ENCODE results near the gene AFDN. TPM values are rescaled to one million over a fixed set of nuclear protein-coding genes. Genes with fewer than 3 reads are reported as not detected.
A peak's percentile ranks its signal among the peaks of the same experiment; 100 is the strongest.

AFDN gene
- total RNA-seq, 2 donors from 2014 or later = 53.9 to 57.1 TPM

DNA sequence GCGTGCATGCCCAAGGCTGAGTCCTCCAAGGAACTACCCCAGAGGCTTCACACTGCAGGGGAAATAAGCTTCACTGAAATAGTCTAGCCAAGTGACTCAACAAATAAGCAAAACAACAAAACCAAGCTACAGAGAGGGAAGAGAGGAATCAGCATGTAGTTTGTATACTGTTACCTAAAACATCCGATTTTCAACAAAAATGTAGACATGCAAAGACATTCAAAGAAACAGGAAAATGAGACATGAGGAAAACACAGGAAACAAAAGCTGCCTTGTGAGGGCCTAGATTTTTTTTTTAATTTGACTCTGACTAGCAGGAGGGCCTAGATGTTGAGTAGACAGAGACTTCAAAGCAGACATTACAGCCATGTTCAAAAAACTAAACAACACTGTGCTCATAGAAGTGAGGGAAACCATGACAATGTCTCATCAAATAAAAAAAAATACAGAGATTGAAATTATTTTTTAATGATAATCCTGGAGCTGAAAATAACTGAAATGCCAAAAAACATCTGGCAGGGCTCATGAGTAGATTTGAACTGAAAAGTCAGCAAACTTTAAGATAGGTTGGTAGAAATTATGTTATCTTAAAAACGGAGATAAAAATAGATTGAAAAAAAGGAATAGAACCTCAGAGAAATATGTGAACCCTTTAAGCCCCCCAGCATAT, 154.3 kb downstream of the AFDN start:
- intact Hi-C loops (cut with DNase I) = no loop called here
- no peak for ATAC-seq
- no peak for DNase-seq

DNA sequence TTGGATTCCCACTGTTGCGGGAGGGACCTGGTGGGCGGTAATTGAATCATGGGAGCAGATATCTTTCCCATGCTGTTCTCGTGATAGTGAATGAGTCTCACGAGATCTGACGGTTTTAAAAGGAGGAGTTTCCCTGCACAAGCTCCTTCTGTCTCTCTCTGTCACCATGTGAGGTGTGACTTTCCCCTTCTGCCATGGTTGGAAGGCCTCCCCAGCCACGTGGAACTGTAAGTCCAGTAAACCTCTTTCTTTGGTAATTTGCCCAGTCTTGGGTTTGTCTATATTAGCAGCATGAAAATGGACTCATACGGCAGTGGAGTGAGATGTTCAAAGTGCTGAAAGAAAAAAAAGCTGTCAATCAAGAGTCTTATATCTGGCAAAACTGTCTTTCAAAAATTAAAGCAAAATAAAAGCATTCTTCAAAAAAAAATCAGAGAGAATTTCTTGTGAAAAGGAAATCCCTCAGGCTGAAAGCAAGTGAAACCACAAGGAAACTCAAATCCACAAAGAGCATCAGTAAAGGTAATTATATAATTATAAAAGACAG, 155.3 kb downstream of the AFDN start:
- no peak for DNase-seq
- intact Hi-C loops (cut with DNase I) = no loop called here
- no peak for ATAC-seq

DNA sequence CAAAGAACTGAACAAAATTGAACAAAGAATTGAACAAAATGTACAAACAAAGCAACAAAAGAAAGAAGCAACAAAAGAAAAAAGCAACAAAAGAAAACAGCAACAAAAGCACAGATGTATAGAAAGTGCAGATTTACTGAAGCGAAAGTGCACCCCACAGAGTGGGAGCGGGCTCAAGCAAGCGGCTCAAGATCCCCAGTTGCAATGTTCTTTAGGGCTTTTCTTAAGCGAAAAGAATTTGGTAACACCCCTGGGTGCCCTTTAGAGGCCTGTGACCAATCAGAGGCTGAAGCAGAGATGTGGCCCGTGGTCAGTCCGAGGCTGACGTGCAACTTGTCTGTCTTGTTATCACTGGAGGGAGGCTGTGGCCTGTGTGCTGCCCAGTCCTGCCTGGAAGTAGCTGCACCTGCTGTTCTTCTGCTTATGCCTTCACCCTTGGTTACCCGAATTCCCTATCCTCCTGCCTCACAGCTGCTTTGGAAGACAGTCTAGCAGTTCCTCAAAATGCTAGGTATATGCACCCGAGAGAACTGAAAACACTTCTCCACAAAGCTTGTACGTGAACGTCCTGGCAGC, 157.5 kb downstream of the AFDN start:
- intact Hi-C loops (cut with DNase I) = no loop called here
- no peak for ATAC-seq
- no peak for DNase-seq

DNA sequence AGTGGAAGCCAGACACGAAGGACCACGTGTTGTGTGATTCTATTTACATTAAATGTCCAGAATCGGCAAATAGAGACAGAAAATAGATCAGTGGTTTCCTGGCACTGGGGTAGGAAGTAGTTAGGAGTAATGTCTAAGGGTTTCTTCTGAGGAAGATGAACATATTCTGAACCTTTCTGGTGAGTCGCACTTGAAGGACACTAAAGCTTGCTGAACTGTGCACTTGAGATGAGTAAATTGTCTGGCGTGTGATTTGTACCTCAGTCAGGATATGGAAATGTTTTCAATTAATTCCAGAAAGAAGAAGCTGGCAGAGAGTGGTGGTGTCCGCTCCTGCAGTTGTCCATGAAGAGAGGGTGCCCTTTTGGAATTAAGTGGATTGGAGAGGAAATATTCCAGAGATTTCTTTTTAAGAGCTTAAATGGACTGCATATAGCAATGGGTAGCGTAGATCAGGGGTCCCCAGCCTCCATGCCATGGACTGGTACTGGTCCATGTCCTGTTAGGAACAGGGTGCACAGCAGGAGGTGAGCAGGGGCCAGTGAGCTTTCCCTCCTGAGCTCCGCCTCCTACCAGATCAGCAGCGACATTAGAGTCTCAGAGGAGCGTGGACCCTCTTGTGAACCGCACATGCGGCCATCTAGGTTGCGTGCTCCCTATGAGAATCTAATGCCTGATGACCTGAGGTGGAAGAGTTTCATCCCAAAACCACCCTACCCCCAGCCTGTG, 158.3 kb downstream of the AFDN start:
- no peak for ATAC-seq
- intact Hi-C loops (cut with DNase I) = no loop called here
- DNase-seq = no peak

DNA sequence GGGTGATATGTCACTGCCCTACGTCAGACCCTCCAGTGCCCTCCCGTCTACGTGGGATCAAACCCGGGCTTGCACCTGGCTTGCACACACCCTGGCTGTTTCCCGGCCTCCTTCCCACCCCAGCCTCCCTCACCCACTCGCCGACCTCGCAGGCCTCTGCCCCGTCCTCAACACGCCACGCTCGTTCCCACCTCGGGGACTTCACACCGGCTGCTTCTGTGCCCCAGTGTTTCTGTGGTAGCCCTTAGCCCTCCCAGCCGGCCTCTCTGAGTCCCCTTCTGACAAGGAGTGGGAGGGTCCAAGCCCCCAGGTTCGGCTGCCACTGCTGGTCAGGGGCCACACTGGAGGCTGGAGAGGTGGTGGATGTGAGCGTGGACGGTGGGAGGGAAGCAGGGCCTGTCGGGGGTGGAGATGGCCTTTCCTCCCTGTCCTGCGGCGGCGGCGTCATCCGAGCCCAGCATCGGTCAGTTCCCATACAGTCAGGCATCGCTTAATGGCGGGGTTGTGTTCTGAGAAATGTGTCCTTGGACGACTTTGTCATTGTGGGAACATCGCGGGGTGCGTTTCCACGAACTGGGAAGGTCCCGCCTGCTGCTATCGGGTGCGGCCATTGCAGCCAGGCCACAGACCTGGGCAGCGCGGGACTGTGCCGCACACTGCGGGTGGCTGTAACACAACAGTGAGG, 159.3 kb downstream of the AFDN start:
- DNase-seq (no peak), ATAC-seq (no peak)
- intact Hi-C loops (cut with DNase I) = no loop called here

DNA sequence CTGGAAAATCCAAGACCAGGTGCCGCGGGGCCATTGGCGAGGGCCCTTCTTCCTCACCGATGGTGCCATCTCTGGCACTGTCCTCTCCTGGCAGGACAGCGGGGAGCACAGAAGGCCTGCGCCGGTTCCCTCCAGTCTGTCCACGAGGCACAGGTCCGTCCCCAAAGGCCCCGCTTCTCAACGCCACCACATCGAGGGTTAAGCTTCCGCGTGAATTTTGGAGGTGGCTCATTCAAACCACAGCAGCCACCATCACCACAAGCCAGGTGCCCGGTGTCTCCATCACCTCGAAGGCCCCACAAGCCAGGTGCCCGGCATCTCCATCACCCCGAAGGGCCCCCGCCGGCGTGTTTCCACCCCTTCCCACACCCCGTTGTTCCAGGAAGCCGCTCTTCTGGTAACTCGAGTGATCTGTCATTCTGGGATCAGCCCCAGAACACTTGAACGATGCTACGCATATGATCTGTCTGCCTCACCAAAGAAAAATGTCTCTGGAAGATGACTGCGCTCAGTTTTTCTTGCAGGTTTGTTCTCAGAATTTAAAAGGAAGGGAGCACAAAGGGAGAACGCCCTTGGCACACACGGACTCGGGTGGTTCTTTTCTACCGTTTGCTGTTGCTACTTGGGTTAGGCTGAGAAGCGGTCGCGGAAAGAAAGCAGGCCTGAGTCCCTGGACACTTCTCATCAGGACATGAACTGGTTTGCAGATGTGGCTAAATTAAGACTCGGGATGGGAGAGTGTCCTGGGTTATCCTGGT, 160.9 kb downstream of the AFDN start:
- no peak for ATAC-seq
- DNase-seq = no peak

DNA sequence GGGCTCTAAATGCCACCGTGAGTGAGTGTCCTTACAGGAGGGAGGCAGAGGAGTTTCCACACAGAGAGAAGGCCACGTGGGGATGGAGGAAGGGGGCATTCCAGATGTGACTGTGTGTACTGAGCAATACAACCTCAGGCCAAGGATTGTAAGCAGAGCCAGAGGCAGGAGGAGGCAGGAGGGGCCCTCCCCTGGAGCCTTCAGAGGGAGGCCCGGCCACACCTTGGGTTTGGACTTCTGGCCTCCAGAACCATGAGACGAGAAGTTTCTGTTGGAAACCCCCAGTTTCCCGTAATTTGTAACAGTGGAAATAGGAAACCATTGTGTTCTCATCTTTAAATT, 161.4 kb downstream of the AFDN start:
- DNase-seq = no peak
- ATAC-seq = peak in 1 of 2 donors; percentile 22

More for the DNA sequence above, 160.9 kb downstream of the AFDN start:
- intact Hi-C loops (cut with DNase I) = no loop called here

DNA sequence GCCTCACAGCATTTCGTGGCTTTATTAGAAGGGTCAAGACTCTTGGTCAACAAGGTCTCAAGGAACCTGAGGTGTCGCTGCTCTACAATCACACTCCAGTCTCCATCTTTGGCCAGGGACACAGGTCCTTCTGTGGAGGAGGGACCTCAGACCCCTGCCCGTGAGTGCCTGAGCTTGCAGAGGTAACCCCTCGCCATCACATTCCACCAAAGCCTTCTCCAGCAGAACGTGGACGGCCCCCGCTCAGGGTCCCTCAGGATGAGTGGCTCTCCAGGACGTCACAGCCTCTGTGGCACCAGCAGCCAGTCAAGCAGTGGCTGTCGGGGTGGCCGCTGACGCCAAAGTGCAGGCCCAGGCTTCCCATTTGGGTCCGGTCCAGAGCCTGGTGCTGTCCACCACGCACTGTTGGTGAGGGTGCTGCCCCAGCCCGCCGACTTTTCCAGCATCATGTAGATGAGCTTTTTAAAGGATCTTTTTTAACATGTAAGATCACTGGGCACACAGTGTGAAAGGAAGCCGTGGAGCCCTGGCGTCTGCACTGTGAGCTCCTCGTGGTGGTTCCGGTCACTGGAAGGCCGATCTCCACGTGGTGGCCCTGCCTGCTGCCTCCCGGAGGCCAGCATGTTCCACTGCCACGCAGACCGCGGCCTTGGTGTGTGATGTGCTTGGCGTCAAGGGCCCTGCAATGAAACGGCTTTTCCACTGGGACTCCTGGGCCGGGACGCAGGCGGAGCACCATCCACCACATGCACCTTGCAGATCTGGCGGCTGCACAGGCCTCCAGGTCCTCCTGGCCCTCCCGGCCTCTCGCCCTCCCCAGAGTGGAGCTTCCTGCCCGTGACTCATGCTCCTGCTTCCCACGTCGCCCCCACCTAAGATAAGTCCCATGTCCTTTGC, 162.5 kb downstream of the AFDN start:
- DNase-seq = no peak
- intact Hi-C loops (cut with DNase I) = no loop called here
- no peak for ATAC-seq

More for the DNA sequence above, 161.4 kb downstream of the AFDN start:
- intact Hi-C loops (cut with DNase I) = no loop called here

DNA sequence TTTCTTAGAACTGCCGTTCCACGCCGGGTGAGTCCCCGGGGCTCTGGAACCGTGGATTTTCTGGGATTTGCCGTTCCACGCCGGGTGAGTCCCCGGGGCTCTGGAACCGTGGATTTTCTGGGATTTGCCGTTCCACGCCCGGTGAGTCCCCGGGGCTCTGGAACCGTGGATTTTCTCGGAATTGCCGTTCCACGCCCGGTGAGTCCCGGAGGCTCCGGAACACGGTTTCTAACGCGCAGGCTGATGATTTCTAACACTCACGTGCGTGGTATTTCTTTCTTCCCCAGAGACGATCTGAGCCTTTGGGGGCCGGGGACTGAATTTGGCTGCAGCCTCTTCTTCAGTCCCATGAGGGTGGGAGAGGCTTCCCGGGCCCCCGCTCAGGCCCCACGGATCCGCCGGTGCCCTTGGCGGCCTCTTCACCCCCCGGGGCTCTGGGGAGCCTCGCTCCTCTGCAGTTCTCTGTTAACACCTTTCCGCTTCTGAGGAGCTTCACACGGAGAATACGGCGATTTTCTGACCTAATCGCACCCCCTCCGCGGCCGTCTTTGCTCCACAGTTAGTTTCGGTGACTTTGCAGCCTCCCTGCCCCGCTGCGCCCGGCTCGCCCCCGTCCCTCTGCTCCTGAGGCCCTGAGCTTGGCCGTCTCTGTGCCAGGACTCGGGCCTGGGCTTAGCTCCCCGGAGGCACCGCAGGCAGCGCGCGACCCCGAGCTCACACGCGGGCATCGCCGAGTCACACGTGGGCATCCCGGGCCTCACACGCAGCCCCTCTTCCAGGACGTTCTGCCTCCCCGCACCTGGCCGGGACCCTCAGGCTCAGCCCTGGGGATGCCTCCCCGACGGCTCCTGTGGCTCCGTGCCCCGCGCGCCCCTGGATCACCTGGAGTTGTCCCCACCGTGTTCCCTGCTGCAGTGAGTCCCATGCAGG, 163.6 kb downstream of the AFDN start:
- peak; percentile 29 to 59 for ATAC-seq

DNA sequence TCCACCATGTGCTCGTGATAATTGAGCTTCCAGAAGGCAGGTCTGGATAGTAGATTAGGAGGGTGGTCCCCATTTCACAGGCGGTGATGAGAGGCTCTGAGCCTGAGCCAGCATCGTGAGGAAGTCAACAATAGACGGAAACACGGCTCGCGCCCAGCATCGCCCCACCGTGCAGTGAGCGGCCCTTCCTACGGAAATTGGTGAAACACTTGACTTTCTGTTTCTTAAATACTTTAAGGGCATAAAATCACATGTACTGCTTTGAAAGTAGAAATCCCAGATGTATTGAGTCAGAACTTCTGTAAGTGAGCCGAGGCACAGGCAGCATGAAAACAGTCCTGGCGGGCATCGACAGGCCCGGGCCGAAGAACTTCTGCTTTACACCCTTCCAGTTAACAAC, 166.5 kb downstream of the AFDN start:
- peak; percentile 71 for DNase-seq
- intact Hi-C loops (cut with DNase I) = no loop called here
- ATAC-seq = peak; percentile 67 to 74

More for the DNA sequence above, 163.6 kb downstream of the AFDN start:
- intact Hi-C loops (cut with DNase I) = no loop called here
- no peak for DNase-seq

DNA sequence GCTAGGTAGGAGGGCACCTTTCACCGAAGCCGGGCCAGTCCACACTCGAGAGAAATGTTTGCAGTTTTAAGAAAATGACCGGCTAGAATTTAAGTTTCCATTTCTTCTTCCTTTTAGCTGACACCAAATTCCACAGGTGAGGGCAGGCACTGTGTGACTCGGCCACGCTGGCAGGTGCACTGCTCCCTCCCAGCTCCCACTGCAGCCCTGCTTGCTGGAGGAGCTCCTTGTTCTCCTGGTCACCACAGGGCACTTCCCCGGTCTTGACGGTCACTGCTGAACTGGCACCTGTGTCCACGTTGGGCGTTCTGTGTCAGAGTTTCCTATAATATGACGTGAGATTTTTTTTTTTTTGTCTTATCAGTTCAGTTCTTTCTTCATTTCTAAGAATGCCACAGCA, 167.1 kb downstream of the AFDN start:
- DNase-seq (no peak), ATAC-seq (no peak)
- intact Hi-C loops (cut with DNase I) = no loop called here

DNA sequence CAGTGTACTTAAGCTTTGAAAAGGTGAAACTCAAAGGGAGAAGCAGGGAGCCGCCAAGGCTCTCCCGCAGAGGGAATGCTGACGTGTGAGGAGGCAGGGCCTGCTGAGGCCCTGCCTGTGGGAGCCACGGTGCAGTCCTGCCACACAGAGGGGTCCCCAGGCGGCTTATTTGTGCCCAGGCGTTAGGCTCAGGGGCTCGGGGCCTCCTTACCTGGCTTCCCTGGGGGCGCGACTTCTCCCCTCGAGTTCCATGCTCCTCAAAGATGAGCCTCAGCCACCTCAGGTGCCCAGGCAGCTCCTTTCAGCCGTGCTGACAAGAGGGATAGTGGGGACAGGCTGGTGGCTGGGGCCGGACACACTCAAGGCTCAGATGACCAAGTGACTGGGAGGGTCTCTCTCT, 168.6 kb downstream of the AFDN start:
- intact Hi-C loops (cut with DNase I) = no loop called here
- DNase-seq (no peak), ATAC-seq (no peak)

DNA sequence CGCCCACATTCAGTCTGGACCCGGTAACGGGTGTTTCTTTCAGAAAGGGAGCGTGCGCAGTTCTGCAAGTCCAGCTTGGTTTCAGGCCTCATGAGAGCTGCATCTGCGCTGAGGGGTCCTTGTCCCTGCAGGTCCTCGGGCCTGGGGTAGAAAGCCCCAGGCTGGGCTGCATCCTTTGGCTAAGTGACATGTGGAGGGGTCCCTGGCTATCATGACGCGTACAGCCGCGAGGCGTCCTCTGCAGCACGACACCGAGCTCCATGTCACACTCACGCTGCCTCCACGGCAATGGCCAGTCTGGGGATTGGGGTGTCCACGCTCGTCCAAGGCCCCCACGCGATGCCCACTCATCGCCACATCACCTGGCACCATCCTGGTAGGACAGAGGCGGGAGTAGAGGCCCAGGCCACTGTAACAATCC, 169.0 kb downstream of the AFDN start:
- ATAC-seq (no peak), DNase-seq (no peak)
- intact Hi-C loops (cut with DNase I) = no loop called here

DNA sequence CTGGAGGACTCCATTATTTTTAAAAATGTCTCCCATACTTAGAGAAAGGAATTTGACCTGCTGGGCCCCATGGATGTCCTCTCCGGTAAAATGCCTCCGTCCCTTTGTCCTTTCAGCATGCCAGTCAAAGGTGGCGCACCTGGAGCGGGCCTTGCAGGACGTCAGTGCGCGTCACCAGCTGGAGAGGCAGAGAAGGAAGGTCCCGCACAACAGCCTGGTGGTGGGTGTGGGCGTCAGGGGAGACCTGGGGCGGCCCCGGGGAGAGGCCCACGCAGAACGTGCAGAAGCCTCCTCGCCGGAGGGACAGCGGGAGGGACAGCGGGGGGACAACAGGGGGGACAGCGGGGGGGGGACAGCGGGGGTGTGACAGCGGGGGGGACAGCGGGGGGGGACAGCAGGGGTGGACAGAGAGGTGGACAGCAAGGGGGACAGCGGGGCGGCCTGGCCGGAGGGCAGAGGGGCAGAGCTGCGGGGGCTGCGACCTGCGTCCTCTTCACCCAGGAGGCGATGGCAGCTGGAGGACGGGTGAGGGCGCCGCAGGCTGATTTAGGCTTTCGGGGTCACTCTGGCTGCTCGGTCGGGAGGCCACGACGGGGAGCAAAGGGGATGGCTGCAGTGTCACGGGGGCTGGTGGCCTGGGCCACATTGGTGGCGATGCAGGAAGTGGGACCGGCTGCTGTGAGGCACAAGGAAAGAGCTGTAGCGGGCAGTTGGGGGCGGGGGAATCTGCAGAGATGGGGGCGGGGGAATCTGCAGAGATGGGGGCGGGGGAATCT, 169.9 kb downstream of the AFDN start:
- ATAC-seq (no peak), DNase-seq (no peak)
- intact Hi-C loops (cut with DNase I) = no loop called here

DNA sequence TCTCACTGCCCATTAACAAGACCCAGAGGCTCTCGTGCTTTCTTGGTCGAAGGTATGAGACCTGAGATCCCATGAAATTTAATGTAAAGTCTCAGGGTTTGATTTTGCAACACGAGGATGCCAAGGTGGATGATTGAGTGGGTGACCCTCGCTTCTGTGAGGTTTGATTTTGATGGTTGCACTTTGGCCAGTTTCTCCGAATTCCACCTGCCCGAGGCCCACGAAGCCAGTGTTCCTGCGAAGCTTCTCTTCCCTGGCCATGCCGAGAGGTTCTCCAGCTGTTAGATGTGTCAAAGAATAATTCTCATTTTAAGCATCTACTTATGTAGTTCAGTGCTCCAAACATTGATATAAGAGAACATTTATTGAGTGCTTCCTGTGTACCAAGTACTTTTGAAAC, 170.9 kb downstream of the AFDN start, which contains the start of gene KIF25:
KIF25 (plus strand) TSS at position 30 of the 400 bp plus-strand sequence. CDS start 31,915 bp downstream, outside the sequence.
- intact Hi-C loops (cut with DNase I) = no loop called here
- DNase-seq (no peak), ATAC-seq (no peak)

DNA sequence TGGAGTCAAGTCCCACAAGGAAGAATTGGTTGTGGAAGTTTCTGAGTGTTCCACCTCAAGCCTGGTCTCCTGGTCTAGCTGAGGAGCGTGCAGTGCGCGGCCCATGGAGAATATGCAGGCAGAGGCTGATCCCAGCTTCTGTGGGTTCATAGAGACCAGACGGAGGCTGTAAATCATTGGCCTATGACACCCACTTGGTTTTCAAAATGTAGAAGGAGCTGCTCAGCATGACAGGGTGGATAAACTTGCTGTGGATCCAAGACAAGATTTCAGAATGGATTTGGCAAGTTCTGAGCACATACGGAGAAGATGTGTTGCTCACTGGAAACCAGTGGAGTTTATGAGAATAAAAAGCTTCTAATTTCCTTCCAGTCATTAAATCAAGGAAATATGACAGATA, 171.5 kb downstream of the AFDN start:
- ATAC-seq = no peak

More for the DNA sequence above, 171.5 kb downstream of the AFDN start:
- DNase-seq = no peak
- intact Hi-C loops (cut with DNase I) = no loop called here

All from left cardiac atrium (tissue), 4 donors.